Activated T-cell treated with anti-CD3 and anti-CD28 coated beads, Interleukin-2, amount 50 U/mL, for 24 hours (primary cell): ENCODE measurements around the gene ESPN.
"Not testable (repeated sequence)": the region's sequence is repeated elsewhere in the genome, so short reads cannot be mapped to it uniquely, and the experiment has no call there.

Experiments used
- DNase-seq: peaks from one replicate; pipeline ENCODE4 v3.0.0-alpha.2; 2020
- H3K27ac Mint-ChIP-seq: 2 replicates; pipeline ENCODE4 v1.8.0; 2020; ENCODE audit warnings: mild to moderate bottlenecking, mixed read lengths
- H3K27me3 Mint-ChIP-seq: 2 replicates; pipeline ENCODE4 v1.8.0; 2020; ENCODE audit warnings: mixed read lengths
- H3K36me3 Mint-ChIP-seq: 2 replicates; pipeline ENCODE4 v1.8.0; 2020; ENCODE audit warnings: low read depth, mixed read lengths
- H3K4me1 Mint-ChIP-seq: 2 replicates; pipeline ENCODE4 v1.8.0; 2020; ENCODE audit warnings: low read depth, mixed read lengths
- H3K4me3 Mint-ChIP-seq: 2 replicates; pipeline ENCODE4 v1.8.0; 2020; ENCODE audit warnings: mild to moderate bottlenecking, moderate library complexity, mixed read lengths
- H3K9me3 Mint-ChIP-seq: 2 replicates; pipeline ENCODE4 v1.8.0; 2020; ENCODE audit warnings: mixed read lengths

The ESPN gene

GRCh38 chr1:6417961-6418667, 6.5 kb upstream of the ESPN start:
- Mint-ChIP-seq H3K36me3 (no peaks in the 10 kb centered on the region), H3K27ac (no peak overlapping the region)

GRCh38 chr1:6418668-6419396, 5.7 kb upstream of the ESPN start:
- DNase-seq = no peak
- no peaks in the 10 kb centered on the region for H3K9me3 Mint-ChIP-seq
- no peak overlapping the region for H3K4me3 Mint-ChIP-seq
- H3K27ac Mint-ChIP-seq = no peak overlapping the region
- peaks cover 89% of the 10 kb centered on the region for H3K27me3 Mint-ChIP-seq
- peaks cover 21% of the 10 kb centered on the region for H3K4me1 Mint-ChIP-seq
- H3K36me3 Mint-ChIP-seq = no peaks in the 10 kb centered on the region

More at GRCh38 chr1:6417961-6418667, 6.5 kb upstream of the ESPN start:
- Mint-ChIP-seq H3K4me3 (no peak overlapping the region), H3K4me1 (peaks cover 16% of the 10 kb centered on the region), H3K9me3 (no peaks in the 10 kb centered on the region), H3K27me3 (peaks cover 89% of the 10 kb centered on the region)
- DNase-seq = no peak

- H3K4me3 Mint-ChIP-seq = no peak overlapping the region
- peaks cover 24% of the 10 kb centered on the region for H3K4me1 Mint-ChIP-seq
- DNase-seq = no peak
- H3K27ac Mint-ChIP-seq = no peak overlapping the region
- H3K27me3 Mint-ChIP-seq = peaks cover 89% of the 10 kb centered on the region
- H3K36me3 Mint-ChIP-seq = no peaks in the 10 kb centered on the region
- H3K9me3 Mint-ChIP-seq = no peaks in the 10 kb centered on the region
Observed at GRCh38 chr1:6419397-6419803, 5.2 kb upstream of the ESPN start.

GRCh38 chr1:6419804-6420453, 4.6 kb upstream of the ESPN start, which contains the start of gene HES2:
Gene HES2 (minus strand): TSS chr1:6419919. CDS start chr1:6419820, 99 bp downstream.
- H3K9me3 Mint-ChIP-seq = no peaks in the 10 kb centered on the region
- peaks cover 19% of the 10 kb centered on the region for H3K4me1 Mint-ChIP-seq
- DNase-seq = no peak
- no peaks in the 10 kb centered on the region for H3K36me3 Mint-ChIP-seq
- H3K4me3 Mint-ChIP-seq = no peak within 1 kb of the TSS
- H3K27me3 Mint-ChIP-seq = peaks cover 85% of the 10 kb centered on the region
- no peak within 1 kb of the TSS for H3K27ac Mint-ChIP-seq

GRCh38 chr1:6420454-6421042, 4.0 kb upstream of the ESPN start:
- no peak for DNase-seq
- Mint-ChIP-seq H3K4me3 (no peak overlapping the region), H3K9me3 (no peaks in the 10 kb centered on the region), H3K36me3 (no peaks in the 10 kb centered on the region), H3K27ac (no peak overlapping the region), H3K27me3 (peaks cover 83% of the 10 kb centered on the region), H3K4me1 (peaks cover 15% of the 10 kb centered on the region)

GRCh38 chr1:6421266-6421665, 3.3 kb upstream of the ESPN start:
- Mint-ChIP-seq H3K27ac (no peak overlapping the region), H3K4me3 (no peak overlapping the region), H3K27me3 (peaks cover 81% of the 10 kb centered on the region), H3K9me3 (no peaks in the 10 kb centered on the region), H3K36me3 (no peaks in the 10 kb centered on the region), H3K4me1 (peaks cover 15% of the 10 kb centered on the region)
- no peak for DNase-seq

GRCh38 chr1:6423321-6423999, 1.1 kb upstream of the ESPN start:
- H3K27me3 Mint-ChIP-seq = peaks cover 67% of the 10 kb centered on the region

GRCh38 chr1:6424000-6424565, 493 bp upstream of the ESPN start:
- Mint-ChIP-seq H3K4me3 (peak overlapping the region; percentile 26), H3K27me3 (peaks cover 63% of the 10 kb centered on the region), H3K4me1 (peaks cover 14% of the 10 kb centered on the region), H3K27ac (no peak overlapping the region), H3K36me3 (no peaks in the 10 kb centered on the region), H3K9me3 (no peaks in the 10 kb centered on the region)
- DNase-seq = no peak

More at GRCh38 chr1:6423321-6423999, 1.1 kb upstream of the ESPN start:
- DNase-seq = peak; percentile 82
- H3K4me1 Mint-ChIP-seq = peaks cover 15% of the 10 kb centered on the region
- no peak overlapping the region for H3K4me3 Mint-ChIP-seq
- no peaks in the 10 kb centered on the region for H3K36me3 Mint-ChIP-seq
- no peak overlapping the region for H3K27ac Mint-ChIP-seq
- no peaks in the 10 kb centered on the region for H3K9me3 Mint-ChIP-seq

- no peak overlapping the region for H3K4me3 Mint-ChIP-seq
- H3K27me3 Mint-ChIP-seq = peaks cover 54% of the 10 kb centered on the region
Observed at GRCh38 chr1:6425658-6426057, 1.1 kb downstream of the ESPN start.

GRCh38 chr1:6426277-6426971, 1.8 kb downstream of the ESPN start:
- H3K9me3 Mint-ChIP-seq = no peaks in the 10 kb centered on the region
- H3K4me3 Mint-ChIP-seq = no peak overlapping the region
- no peak for DNase-seq
- peaks cover 46% of the 10 kb centered on the region for H3K27me3 Mint-ChIP-seq
- H3K4me1 Mint-ChIP-seq = peaks cover 11% of the 10 kb centered on the region
- H3K27ac Mint-ChIP-seq = no peak overlapping the region
- H3K36me3 Mint-ChIP-seq = no peaks in the 10 kb centered on the region

More at GRCh38 chr1:6425658-6426057, 1.1 kb downstream of the ESPN start:
- H3K4me1 Mint-ChIP-seq = peaks cover 11% of the 10 kb centered on the region
- DNase-seq = no peak
- no peaks in the 10 kb centered on the region for H3K36me3 Mint-ChIP-seq
- no peak overlapping the region for H3K27ac Mint-ChIP-seq
- H3K9me3 Mint-ChIP-seq = no peaks in the 10 kb centered on the region

- Mint-ChIP-seq H3K27ac (no peak overlapping the region), H3K9me3 (no peaks in the 10 kb centered on the region), H3K4me3 (no peak overlapping the region), H3K36me3 (no peaks in the 10 kb centered on the region), H3K27me3 (peaks cover 41% of the 10 kb centered on the region), H3K4me1 (peaks cover 11% of the 10 kb centered on the region)
- DNase-seq = no peak
Observed at GRCh38 chr1:6426972-6427350, 2.4 kb downstream of the ESPN start.

GRCh38 chr1:6427441-6428390, 3.1 kb downstream of the ESPN start:
- Mint-ChIP-seq H3K4me3 (no peak overlapping the region), H3K27ac (no peak overlapping the region), H3K4me1 (peaks cover 11% of the 10 kb centered on the region), H3K36me3 (no peaks in the 10 kb centered on the region), H3K27me3 (peaks cover 35% of the 10 kb centered on the region), H3K9me3 (no peaks in the 10 kb centered on the region)
- no peak for DNase-seq

- not testable (repeated sequence) for H3K4me3 Mint-ChIP-seq
Observed at GRCh38 chr1:6428453-6428852, 3.9 kb downstream of the ESPN start.

More at GRCh38 chr1:6428453-6428852, 3.9 kb downstream of the ESPN start:
- H3K9me3 Mint-ChIP-seq, H3K4me1 Mint-ChIP-seq, DNase-seq, H3K27ac Mint-ChIP-seq, H3K36me3 Mint-ChIP-seq: not testable (repeated sequence)
- peaks cover 27% of the 10 kb centered on the region for H3K27me3 Mint-ChIP-seq
